Measurements from ENCODE around the gene PPP1R3C.

GRCh38 chr10:91668913-91669312, 36.0 kb upstream of the PPP1R3C start:
- TF ChIP-seq CTCF (IDR thresholded peaks at IDR 0.05) = no peak
- TF ChIP-seq POLR2A (IDR thresholded peaks at IDR 0.05) = no peak

All from lower leg skin (tissue), 3 donors.